Astrocyte of the spinal cord (primary cell): Measurements from ENCODE around the gene KCTD19.
A peak's percentile ranks its signal among the peaks of the same experiment; 100 is the strongest.

Experiments used
- DNase-seq: peaks from one replicate; pipeline ENCODE4 v3.0.0; 2011; ENCODE audit warnings: low read depth, low spot score
- H3K4me3 ChIP-seq: 2 replicates; pipeline ENCODE4 v1.5.1; 2011; ENCODE audit warnings: low read depth, mild to moderate bottlenecking, low read length, moderate library complexity
- in situ Hi-C: cut with HindIII; loops from 2 replicates; pipeline ENCODE4 v1.10.0; 2017; ENCODE audit warnings: low sequenced_read_pairs
- TF ChIP-seq, protein P1 (sequence below): IDR thresholded peaks from 2 replicates; pipeline ENCODE4 v1.5.1; 2012; ENCODE audit warnings: low read depth, mild to moderate bottlenecking, low read length, inconsistent platforms

Gene KCTD19

DNA sequence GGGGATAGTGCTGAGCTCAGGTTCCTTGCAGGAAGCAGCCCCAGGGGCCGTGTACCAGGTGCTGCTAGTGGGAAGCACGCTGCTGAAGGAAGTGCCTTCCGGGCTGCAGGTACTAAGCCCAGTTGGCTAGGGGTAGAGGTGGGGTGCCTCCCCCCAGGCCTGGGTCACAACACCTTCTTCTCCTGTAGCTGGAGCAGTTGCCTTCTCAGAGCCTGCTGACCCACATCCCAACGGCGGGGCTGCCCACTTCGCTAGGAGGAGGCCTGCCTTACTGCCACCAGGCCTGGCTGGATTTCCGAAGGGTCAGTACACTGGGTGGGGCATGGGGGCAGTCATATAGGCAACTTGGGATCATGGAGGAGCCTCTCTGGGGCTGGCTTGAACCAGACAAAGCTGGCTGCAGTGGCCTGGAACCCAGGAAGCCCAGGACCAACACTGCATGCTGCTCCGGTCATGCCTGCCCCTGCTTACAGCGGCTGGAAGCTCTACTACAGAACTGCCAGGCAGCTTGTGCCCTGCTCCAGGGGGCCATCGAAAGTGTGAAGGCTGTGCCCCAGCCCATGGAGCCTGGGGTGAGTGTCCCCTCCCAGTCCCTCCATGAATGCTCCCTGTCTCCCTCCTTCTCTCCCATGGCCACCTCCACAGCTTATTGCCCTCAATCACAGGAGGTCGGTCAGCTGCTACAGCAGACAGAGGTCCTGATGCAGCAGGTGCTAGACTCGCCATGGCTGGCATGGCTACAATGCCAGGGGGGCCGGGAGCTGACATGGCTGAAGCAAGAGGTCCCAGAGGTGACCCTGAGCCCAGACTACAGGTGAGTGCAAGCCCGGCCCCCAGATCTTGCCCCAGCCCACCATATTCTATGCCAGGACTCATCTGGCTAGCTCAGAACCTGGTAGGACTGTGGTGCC lies 44.8 kb downstream of the KCTD19 start:
- TF ChIP-seq, protein P1, sequence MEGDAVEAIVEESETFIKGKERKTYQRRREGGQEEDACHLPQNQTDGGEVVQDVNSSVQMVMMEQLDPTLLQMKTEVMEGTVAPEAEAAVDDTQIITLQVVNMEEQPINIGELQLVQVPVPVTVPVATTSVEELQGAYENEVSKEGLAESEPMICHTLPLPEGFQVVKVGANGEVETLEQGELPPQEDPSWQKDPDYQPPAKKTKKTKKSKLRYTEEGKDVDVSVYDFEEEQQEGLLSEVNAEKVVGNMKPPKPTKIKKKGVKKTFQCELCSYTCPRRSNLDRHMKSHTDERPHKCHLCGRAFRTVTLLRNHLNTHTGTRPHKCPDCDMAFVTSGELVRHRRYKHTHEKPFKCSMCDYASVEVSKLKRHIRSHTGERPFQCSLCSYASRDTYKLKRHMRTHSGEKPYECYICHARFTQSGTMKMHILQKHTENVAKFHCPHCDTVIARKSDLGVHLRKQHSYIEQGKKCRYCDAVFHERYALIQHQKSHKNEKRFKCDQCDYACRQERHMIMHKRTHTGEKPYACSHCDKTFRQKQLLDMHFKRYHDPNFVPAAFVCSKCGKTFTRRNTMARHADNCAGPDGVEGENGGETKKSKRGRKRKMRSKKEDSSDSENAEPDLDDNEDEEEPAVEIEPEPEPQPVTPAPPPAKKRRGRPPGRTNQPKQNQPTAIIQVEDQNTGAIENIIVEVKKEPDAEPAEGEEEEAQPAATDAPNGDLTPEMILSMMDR = no peak
- no peak overlapping the region for H3K4me3 ChIP-seq
- in situ Hi-C loops = no loop called here
- no peak for DNase-seq

DNA sequence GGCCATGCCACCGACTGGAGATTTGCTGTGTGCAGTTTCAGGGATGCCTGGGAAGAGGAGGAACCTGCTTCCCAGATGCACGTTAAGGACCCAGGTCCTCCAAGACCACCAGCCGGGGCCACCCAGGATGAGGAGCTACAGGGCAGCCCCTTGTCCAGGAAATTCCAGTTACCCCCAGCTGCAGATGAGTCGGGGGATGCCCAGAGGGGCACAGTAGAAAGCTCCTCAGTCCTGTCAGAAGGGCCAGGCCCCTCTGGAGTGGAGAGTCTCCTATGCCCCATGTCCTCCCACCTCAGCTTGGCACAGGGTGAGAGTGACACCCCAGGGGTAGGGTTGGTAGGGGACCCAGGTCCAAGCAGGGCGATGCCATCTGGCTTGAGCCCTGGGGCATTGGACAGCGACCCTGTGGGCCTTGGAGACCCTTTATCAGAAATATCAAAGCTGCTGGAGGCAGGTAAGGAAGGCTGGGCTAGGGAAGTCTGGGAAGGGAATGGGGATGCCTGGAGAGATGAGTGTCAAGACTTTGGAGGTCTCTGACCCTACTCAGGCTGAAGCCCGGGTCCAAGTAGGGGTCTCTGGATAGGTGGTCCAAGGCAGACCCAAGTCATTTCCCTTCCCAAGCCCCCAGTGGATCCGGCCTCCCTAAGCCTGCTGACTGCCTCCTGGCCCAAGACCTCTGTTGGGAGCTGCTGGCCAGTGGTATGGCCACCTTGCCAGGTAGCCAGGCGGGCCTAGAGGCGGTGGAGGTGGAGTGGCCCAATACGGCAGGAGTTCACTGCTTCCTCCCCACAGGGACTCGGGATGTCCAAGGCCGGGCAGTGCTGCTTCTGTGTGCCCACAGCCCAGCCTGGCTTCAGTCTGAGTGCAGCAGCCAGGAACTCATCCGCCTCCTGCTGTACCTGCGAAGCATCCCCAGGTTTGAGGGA lies 46.2 kb downstream of the KCTD19 start:
- in situ Hi-C loops = no loop called here
- no peak for DNase-seq
- TF ChIP-seq, protein P1 = no peak
- H3K4me3 ChIP-seq = no peak overlapping the region

DNA sequence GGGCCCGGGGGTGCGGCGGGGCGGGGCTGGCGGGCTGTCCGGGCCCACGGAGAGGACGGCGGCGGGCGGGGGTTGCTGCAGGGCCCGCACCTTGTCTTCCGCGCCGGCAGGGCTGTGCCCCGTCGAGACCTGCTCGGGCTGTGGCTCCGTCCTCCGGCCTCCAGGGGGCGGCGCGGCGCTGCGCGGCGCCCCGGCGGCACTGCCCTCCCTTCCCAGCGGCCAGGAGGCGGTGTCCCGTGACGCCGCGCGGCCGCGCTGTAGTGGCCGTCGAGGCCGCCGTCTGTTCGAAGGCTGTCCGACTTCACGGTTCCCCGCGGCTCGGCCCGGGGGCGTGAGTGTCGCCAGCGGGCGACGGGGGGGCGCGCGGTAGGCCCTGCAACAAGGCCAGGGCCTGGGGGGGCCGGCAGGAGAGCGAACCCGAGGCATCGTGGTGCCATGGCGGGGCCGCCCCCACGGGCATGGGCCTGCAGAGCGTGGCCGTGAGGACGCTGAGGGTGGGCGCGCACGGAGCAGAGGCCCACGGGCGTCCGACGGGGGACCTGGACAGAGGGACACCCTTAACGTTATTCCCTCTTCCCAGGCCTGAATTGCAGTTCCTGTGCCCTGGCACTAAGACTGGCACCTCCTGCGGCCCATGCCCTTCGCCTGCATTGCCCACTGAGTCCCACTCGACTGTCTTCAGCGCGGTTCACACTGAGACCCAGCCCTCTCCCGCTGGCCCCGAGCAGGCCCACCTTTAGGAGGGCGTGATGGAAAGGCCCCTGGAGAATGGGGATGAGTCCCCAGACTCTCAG lies 47.0 kb downstream of the KCTD19 start, which contains the start of gene PLEKHG4:
Gene PLEKHG4 (plus strand): TSS at position 237 of the 794 bp plus-strand sequence. CDS start 513 bp downstream, at position 750.
- TF ChIP-seq, protein P1 = peak; percentile 47
- in situ Hi-C loops = no loop called here
- peak within 1 kb of the TSS; percentile 46 for H3K4me3 ChIP-seq

DNA sequence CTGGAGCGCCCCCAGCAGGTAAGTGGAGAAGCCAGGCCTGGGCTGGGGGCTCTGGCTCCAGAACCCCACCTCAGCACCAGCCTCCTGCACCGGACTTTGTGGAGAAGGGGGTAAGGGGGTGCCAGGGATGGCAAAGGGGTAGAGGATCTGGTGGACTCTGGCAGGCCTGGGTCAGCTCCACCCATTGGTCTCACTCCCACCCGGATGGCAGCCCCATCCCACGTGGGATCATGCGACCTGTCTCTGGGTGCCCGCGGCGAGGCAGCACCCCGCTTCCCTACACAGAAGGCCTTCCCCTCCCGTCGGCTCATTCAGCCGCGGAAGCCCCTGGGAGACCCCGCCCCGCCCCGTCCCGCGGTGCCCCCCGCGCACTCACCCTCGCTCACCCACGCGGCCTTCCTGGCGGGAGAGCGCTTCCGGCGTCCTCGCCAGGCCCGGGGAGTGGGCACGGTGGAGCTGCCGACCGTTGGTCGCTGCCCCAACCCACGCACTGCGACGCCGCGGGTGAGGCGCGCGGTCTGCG lies 47.7 kb downstream of the KCTD19 start:
- H3K4me3 ChIP-seq = peak overlapping the region; percentile 46
- in situ Hi-C loops = no loop called here
- no peak for DNase-seq
- TF ChIP-seq, protein P1 = peak; percentile 43

More for the DNA sequence above, 47.0 kb downstream of the KCTD19 start, which contains the start of gene PLEKHG4:
- peak; percentile 71 for DNase-seq

DNA sequence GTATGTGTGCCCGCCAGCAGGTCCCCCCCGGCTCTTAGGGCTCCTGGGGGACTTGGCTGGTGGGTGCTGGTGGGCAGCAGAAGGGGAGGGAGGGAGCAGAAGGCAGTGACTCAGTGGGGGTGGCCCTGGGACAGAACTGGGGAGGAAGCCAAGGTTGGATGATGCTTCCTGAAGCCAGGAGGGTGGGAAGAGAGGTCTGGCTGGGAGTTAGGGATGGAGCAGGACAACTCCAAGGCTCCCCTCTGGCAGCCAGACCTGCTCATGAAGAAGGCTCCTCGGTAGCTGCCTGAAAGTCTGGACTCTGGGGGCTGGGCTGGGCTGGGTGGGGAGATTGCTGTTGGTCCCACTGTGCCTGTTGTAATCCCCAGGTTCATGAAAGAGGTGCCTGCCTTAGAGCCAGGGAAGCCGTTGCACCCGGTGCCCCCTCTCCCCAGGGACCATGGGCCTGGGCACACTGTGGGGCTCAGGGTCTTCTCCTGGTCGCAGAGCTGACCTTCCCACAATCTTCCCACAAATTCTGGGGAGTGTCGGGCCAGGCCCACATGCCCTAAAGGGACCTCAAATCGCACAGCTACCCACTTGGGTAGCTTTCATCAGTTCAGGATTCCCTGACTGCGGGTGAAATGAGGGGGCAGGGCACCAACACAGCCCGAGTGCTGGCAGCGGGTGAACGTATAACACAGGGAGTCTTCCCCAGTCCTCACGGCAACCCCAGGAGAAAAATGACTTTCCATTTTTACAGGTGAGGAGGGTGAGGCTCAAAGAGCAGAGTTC lies 48.4 kb downstream of the KCTD19 start:
- in situ Hi-C loops = no loop called here
- peak; percentile 85 for DNase-seq
- peak overlapping the region; percentile 46 for H3K4me3 ChIP-seq
- TF ChIP-seq, protein P1 = no peak
